K562 (cell line): ENCODE results near the gene GZF1. TPM values are rescaled to one million over a fixed set of nuclear protein-coding genes. Genes with fewer than 3 reads are reported as not detected.

Experiments
- ATAC-seq: fragments of 200-7000 bp; cut with Tn5 transposase; 3 replicates; pipeline ENCODE4 v1.9.1; 2020; ENCODE audit warnings: moderate library complexity
- BruUV-seq: library from RNA; stranded (reverse); fragments of 400-500 nt; replicated peaks from 2 replicates; lab custom pipeline; 2021; lab: Mats Ljungman, UMichigan
- CTCF ChIA-PET: fragments of 300-600 bp; formaldehyde crosslinking; extraction: SDS; loops from one replicate; lab custom pipeline; 2021; ENCODE audit warnings: low intra/inter-chr PET ratio; lab: Yijun Ruan, JAX
- POLR2A ChIA-PET: fragments of 300-600, 350-650 bp; sonication (Branson Sonifier 250); formaldehyde crosslinking; extraction: SDS; loops from one replicate; lab custom pipeline; 2021; ENCODE audit warnings: antibody characterized with exemption, inconsistent platforms; lab: Yijun Ruan, JAX
- DNase-seq, 4 experiments: peaks; one replicate each; pipeline versions ENCODE4 v3.0.0 to v3.0.0-alpha.2; 2011 to 2018; ENCODE audit warnings: low spot score in 3 of 4, mixed read lengths in 3 of 4; ENCODE audit errors: extremely low read depth in 1 of 4
- FAIRE-seq: peaks from 2 replicates; lab custom pipeline; 2011; peaks lifted over from hg19 to GRCh38; lab: Jason Lieb, UNC
- H2AFZ ChIP-seq: 2 replicates; pipeline ENCODE4 v1.6.0; 2011; ENCODE audit warnings: low read depth, low read length, control low read depth, inconsistent platforms
- H3K27ac ChIP-seq: fragments of 200-600 bp; 3 replicates; pipeline ENCODE4 v1.8.0; 2011; ENCODE audit warnings: low read depth, mild to moderate bottlenecking, control low read depth, inconsistent platforms, low read length, moderate library complexity, mixed read lengths; ENCODE audit errors: extremely low read depth
- H3K27me3 ChIP-seq, 2 experiments: fragments of 300-600 bp in 1 of 2; 2 replicates in 1 of 2; 3 replicates in 1 of 2; pipeline versions ENCODE4 v1.6.0 to v1.8.0; 2011; ENCODE audit warnings: inconsistent platforms in 2 of 2, low read length in 2 of 2, mild to moderate bottlenecking in 1 of 2, mixed read lengths in 1 of 2, moderate library complexity in 1 of 2; ENCODE audit not compliant: control insufficient read depth in 2 of 2, insufficient read depth in 2 of 2
- H3K36me3 ChIP-seq: fragments of 300-600 bp; 3 replicates; pipeline ENCODE4 v1.8.0; 2011; ENCODE audit warnings: mild to moderate bottlenecking, low read length, inconsistent platforms; ENCODE audit not compliant: control insufficient read depth, insufficient read depth
- H3K4me1 ChIP-seq, 2 experiments: fragments of 200-600 bp in 1 of 2; replicated peaks in 1 of 2; 2 replicates in 1 of 2; 3 replicates in 1 of 2; pipeline versions ENCODE4 v1.5.1 to v1.8.0; 2011; ENCODE audit warnings: inconsistent platforms in 2 of 2, low read length in 2 of 2, mild to moderate bottlenecking in 1 of 2, mixed read lengths in 1 of 2, moderate library complexity in 1 of 2; ENCODE audit not compliant: control insufficient read depth in 2 of 2, insufficient read depth in 2 of 2
- H3K4me2 ChIP-seq: 2 replicates; pipeline ENCODE4 v1.6.1; 2011; ENCODE audit warnings: low read length, control low read depth, inconsistent platforms, mixed read lengths; ENCODE audit not compliant: insufficient read depth
- H3K4me3 ChIP-seq: fragments of 200-600 bp; sonication (generic), shearing (Covaris generic); 2 replicates; pipeline ENCODE4 v1.5.1; 2016; ENCODE audit warnings: control low read depth, inconsistent platforms
- H3K79me2 ChIP-seq: fragments of 200-600 bp; 3 replicates; pipeline ENCODE4 v1.8.0; 2011; ENCODE audit warnings: low read length, inconsistent platforms; ENCODE audit not compliant: control insufficient read depth, insufficient read depth
- H3K9ac ChIP-seq, 2 experiments: 2 replicates each; pipeline versions ENCODE4 v1.6.0 to v1.6.1; 2011; ENCODE audit warnings: low read depth in 2 of 2, low read length in 2 of 2, control low read depth in 1 of 2, inconsistent platforms in 1 of 2, mild to moderate bottlenecking in 1 of 2, mixed read lengths in 1 of 2; ENCODE audit not compliant: insufficient read depth in 1 of 2
- H3K9me1 ChIP-seq: one replicate; pipeline ENCODE4 v1.6.0; 2011; ENCODE audit warnings: inconsistent platforms, mild to moderate bottlenecking, low read length, moderate library complexity; ENCODE audit not compliant: control insufficient read depth, insufficient read depth
- H3K9me3 ChIP-seq: replicated peaks from 2 replicates; pipeline ENCODE4 v1.5.1; 2011; ENCODE audit warnings: low read depth, low read length, inconsistent platforms; ENCODE audit not compliant: control insufficient read depth, insufficient read depth
- H4K20me1 ChIP-seq: replicated peaks from 2 replicates; pipeline ENCODE4 v1.6.1; 2011; ENCODE audit warnings: low read length, inconsistent platforms, mixed read lengths; ENCODE audit not compliant: control insufficient read depth, insufficient read depth
- BRD9 ChIP-seq: fragments of 450-650 bp; IDR thresholded peaks from 2 replicates; pipeline ENCODE4 v1.6.1; 2018; ENCODE audit warnings: low read depth; ENCODE audit not compliant: partially characterized antibody
- CBX3 ChIP-seq, 2 experiments: IDR thresholded peaks; 1 replicate in 1 of 2; 2 replicates in 1 of 2; pipeline ENCODE4 v1.6.1; 2012; ENCODE audit warnings: inconsistent platforms in 2 of 2, low read length in 2 of 2, borderline replicate concordance in 1 of 2, control low read depth in 1 of 2
- HDAC6 ChIP-seq: IDR thresholded peaks from 2 replicates; pipeline ENCODE4 v1.6.1; 2012; ENCODE audit warnings: low read depth, mild to moderate bottlenecking, control low read depth, inconsistent platforms, low read length, moderate library complexity
- LCOR ChIP-seq: sonication (generic); formaldehyde crosslinking; IDR thresholded peaks from 2 replicates; pipeline ENCODE4 v1.8.0; 2022; ENCODE audit warnings: mild to moderate bottlenecking, missing genetic modification reagents
- MXD1 ChIP-seq: fragments of 250-450 bp; sonication (Bioruptor Pico); IDR thresholded peaks from 2 replicates; pipeline ENCODE4 v1.8.0; 2021; ENCODE audit warnings: borderline replicate concordance, mild to moderate bottlenecking, moderate library complexity; ENCODE audit not compliant: poor library complexity, severe bottlenecking
- TCFL5 ChIP-seq: fragments of 250-450 bp; sonication (Bioruptor Pico); conservative IDR thresholded peaks from 2 replicates; pipeline ENCODE4 v1.6.1; 2021; ENCODE audit warnings: mild to moderate bottlenecking, moderate library complexity, matching md5 sums
- TRIM28 ChIP-seq: fragments of 450-650 bp; IDR thresholded peaks from 2 replicates; pipeline ENCODE4 v1.6.1; 2017
- ZNF143 ChIP-seq: sonication (generic); formaldehyde crosslinking; IDR thresholded peaks from 2 replicates; pipeline ENCODE4 v1.9.0; 2022; ENCODE audit warnings: mild to moderate bottlenecking, missing genetic modification reagents
- ZNF584 ChIP-seq: fragments of 200-800 bp; sonication (Bioruptor generic); IDR thresholded peaks from 2 replicates; pipeline ENCODE4 v1.6.1; 2016; ENCODE audit warnings: low read depth, mild to moderate bottlenecking, missing genetic modification characterization, missing compliant biosample characterization
- WGBS: fragments of 100-300 bp; shearing (Covaris generic); methylation state at CpG from one replicate; pipeline ENCODE4 v1.1.6; 2016; ENCODE audit warnings: low coverage, mixed read lengths; ENCODE audit not compliant: insufficient coverage; ENCODE audit errors: missing lambda C conversion rate; 5-methylcytosine and 5-hydroxymethylcytosine counted together
- in situ Hi-C: fragments of 300-500 bp; cut with MboI; formaldehyde crosslinking; loops from 4 replicates; pipeline ENCODE4 v1.15.0; 2018; ENCODE audit warnings: inconsistent platforms, mixed read lengths
- intact Hi-C: fragments of 100-400 bp; cut with micrococcal nuclease; formaldehyde crosslinking; loops from 2 replicates; pipeline ENCODE4 v1.14.2; 2022
- polyA plus RNA-seq, 8 experiments: library from polyadenylated mRNA; depleted of rRNA in 4 of 8; stranded (reverse) in 5 of 8; unstranded in 3 of 8; fragments of >200 nt; fragmentation: Nextera tagmentation in 2 of 8; fragmentation: Illumina TruSeq in 1 of 8; extraction: Ambion mirVana in 2 of 8; extraction: Trizol in 1 of 8; gene quantifications; 2 replicates each; pipeline versions ENCODE4 v1.2.1 to v1.2.3, GENCODE V29; 2011 to 2014; ENCODE audit warnings: inconsistent platforms in 1 of 8, missing spikeins in 1 of 8
- total RNA-seq, 7 experiments: library from RNA; depleted of rRNA in 6 of 7; stranded (reverse); fragments of >200 nt in 6 of 7; fragmentation: Illumina TruSeq in 2 of 7; extraction: Trizol in 2 of 7; gene quantifications; 2 replicates each; pipeline versions ENCODE4 v1.2.1 to v1.2.3, GENCODE V29; 2011 to 2021; ENCODE audit warnings: low replicate concordance in 1 of 7
- TF ChIP-seq, protein P1 (sequence below): fragments of 250-450 bp; sonication (Bioruptor Pico); IDR thresholded peaks from 2 replicates; pipeline ENCODE4 v1.5.0; 2021

Gene GZF1
- total and polyA plus RNA-seq, 9 of the 15 experiments (the other 6 are each of a cell fraction or from before 2014, with no cell fraction given), result 1.2 to 15.7 (median 7.4) TPM

DNA sequence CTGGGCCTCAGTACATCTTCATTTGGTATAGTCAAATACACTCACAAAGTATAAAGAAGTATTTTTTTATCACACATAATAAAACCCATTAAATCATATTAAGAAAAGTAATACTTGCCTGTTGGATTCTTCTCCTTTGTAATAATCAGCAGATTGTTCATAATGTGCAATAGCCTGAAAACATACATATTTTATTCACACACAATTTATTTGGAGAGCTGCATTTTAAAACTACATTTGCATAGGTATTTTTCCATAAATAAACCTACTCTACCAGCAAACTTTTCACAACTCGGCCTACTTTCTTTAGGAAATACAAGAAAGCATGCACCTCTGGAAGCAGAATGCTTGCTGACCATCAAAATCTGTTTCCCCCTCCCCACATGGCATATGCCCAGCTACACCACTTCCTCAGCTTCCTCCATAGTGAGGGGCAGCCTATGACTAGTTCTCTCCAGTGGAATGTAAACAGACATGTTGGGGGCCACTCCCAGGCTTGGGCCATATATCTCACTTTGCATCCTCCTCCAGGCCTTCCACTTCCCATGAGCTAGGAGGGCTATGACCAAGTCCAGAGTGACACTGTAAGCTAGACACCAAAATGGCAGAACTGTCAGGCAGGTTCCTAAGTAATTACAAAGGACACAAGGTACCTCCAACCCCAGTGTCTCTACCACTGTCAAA is 28.3 kb downstream of the GZF1 start (continued):
- no peak for TF ChIP-seq TCFL5

- no TSS peak for BruUV-seq
- H3K4me2 ChIP-seq, result no peak overlapping the region
- H2AFZ ChIP-seq, result no peak overlapping the region
- H3K9ac ChIP-seq, result no peak overlapping the region
- no peaks in the 10 kb centered on the region for H4K20me1 ChIP-seq
- no peaks in the 10 kb centered on the region for H3K9me1 ChIP-seq
- H3K4me1 ChIP-seq, result no peaks in the 10 kb centered on the region
- peaks cover 69% of the 10 kb centered on the region for H3K36me3 ChIP-seq
- H3K79me2 ChIP-seq, result peaks cover under 1% of the 10 kb centered on the region; the same call in 1 of the 3 replicates
- no peak overlapping the region for H3K4me3 ChIP-seq
- no peaks in the 10 kb centered on the region for H3K9me3 ChIP-seq
- no peak for DNase-seq
- intact Hi-C loops (no loop called here), in situ Hi-C loops (no loop called here)
- no peak for FAIRE-seq
- ATAC-seq, result no peak
- WGBS, result 96% methylated on average over 4 of the region's 4 CpGs
- ChIA-PET CTCF (no interaction called here), POLR2A (interaction anchor here (0.6 to 1.5 kb wide), 6 partner anchors 9 to 236 kb away, joined by 3 read pairs; partner anchors contain the start of gene NXT1)
- H3K27ac ChIP-seq, result no peak overlapping the region
- TF ChIP-seq CBX3 (IDR thresholded peaks at IDR 0.05; ENCODE audit: borderline replicate concordance in 1 of 2, low read length in 2 of 2) (no peak), HDAC6 (no peak), BRD9 (no peak), TRIM28 (no peak), ZNF584 (CRISPR knock-in tag) (no peak), ZNF143 (no peak), MXD1 (no peak), LCOR (CRISPR knock-in tag) (no peak)
- TF ChIP-seq, protein P1, sequence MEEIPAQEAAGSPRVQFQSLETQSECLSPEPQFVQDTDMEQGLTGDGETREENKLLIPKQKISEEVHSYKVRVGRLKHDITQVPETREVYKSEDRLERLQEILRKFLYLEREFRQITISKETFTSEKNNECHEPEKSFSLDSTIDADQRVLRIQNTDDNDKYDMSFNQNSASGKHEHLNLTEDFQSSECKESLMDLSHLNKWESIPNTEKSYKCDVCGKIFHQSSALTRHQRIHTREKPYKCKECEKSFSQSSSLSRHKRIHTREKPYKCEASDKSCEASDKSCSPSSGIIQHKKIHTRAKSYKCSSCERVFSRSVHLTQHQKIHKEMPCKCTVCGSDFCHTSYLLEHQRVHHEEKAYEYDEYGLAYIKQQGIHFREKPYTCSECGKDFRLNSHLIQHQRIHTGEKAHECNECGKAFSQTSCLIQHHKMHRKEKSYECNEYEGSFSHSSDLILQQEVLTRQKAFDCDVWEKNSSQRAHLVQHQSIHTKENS (CRISPR knock-in tag), result no peak
- no peaks in the 10 kb centered on the region for H3K27me3 ChIP-seq
Measured at GRCh38 chr20:23391707-23392310, 29.8 kb downstream of the GZF1 start.
